Colonic mucosa (tissue), 4 donors: ENCODE data around the gene PKNOX2. TPM values are rescaled to one million over a fixed set of nuclear protein-coding genes. Genes with fewer than 3 reads are reported as not detected.

Source experiments
- DNase-seq: peaks from one replicate; pipeline ENCODE4 v3.0.0-alpha.2; 2020
- H3K27ac ChIP-seq: fragments of 200-600 bp; one replicate; pipeline ENCODE4 v1.8.0; 2021
- H3K27me3 ChIP-seq: fragments of 200-600 bp; one replicate; pipeline ENCODE4 v1.8.0; 2021
- H3K36me3 ChIP-seq: fragments of 200-600 bp; one replicate; pipeline ENCODE4 v1.8.0; 2021
- H3K4me1 ChIP-seq: fragments of 200-600 bp; one replicate; pipeline ENCODE4 v1.8.0; 2021; ENCODE audit warnings: mild to moderate bottlenecking
- H3K4me3 ChIP-seq: fragments of 200-600 bp; one replicate; pipeline ENCODE4 v1.8.0; 2021
- H3K9ac ChIP-seq, 2 donors: one replicate each; pipeline ENCODE4 v1.7.0; 2013; ENCODE audit warnings: control low read depth in 2 of 2, low read depth in 2 of 2, low read length in 2 of 2
- H3K9me3 ChIP-seq: fragments of 200-600 bp; one replicate; pipeline ENCODE4 v1.8.0; 2021
- CTCF ChIP-seq: fragments of 200-600 bp; IDR thresholded peaks from one replicate; pipeline ENCODE4 v1.8.0; 2022; ENCODE audit warnings: antibody characterized with exemption, mild to moderate bottlenecking
- intact Hi-C: fragments of 100-400 bp; cut with DNase I; formaldehyde crosslinking; loops from one replicate; pipeline ENCODE4 v1.14.1; 2022
- total RNA-seq, 2 donors: library from RNA; stranded (reverse); fragmentation: NEBNext Ultra II Directional in 1 of 2; extraction: Animal tissue kit (Norgen Biotek cat#: 25700) in 1 of 2; gene quantifications; one replicate each; pipeline ENCODE4 v1.2.1, GENCODE V29; 2021
- donor health status: healthy.
- donor health status: DM: no; HTN: no; CAD: no.
- donor health status: DM: no; HTN: no; CAD: no.

The PKNOX2 gene
- total RNA-seq, 2 donors from 2014 or later = 0.52 to 1.3 TPM

DNA sequence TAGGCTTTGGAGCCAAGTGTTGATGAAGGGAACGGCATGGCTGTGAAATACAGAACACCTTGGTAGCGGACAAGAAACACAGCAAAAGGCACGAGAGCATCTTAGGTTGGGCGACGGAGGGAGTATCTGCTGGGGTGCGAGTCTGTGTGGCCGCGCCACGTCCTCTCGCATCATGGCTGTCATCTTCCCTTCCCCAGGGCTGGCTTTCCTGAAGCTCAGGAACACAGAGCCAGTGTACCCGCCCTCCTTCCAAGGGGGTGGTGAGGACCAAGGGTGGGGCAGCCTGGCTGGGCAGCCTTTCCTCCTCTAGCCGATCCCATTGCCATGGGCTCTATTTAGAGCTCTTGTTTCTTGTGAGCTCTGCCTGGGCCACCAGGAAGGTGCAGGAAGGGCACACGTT is 177.1 kb downstream of the PKNOX2 start:
- Histone ChIP-seq H3K9ac (no peak overlapping the region), H3K4me1 (no peaks in the 10 kb centered on the region), H3K9me3 (no peaks in the 10 kb centered on the region), H3K36me3 (no peaks in the 10 kb centered on the region), H3K27ac (no peak overlapping the region), H3K27me3 (no peaks in the 10 kb centered on the region), H3K4me3 (no peak overlapping the region)
- DNase-seq = no peak
- no peak for TF ChIP-seq CTCF
- intact Hi-C loops = loop anchor here (10.0 kb wide), 1 partner anchor 247 kb away; no protein-coding TSS in a partner anchor

- Histone ChIP-seq H3K27me3 (no peaks in the 10 kb centered on the region), H3K4me1 (no peaks in the 10 kb centered on the region), H3K4me3 (no peak overlapping the region), H3K36me3 (no peaks in the 10 kb centered on the region), H3K9ac (no peak overlapping the region), H3K27ac (no peak overlapping the region), H3K9me3 (no peaks in the 10 kb centered on the region)
- no peak for DNase-seq
- intact Hi-C loops = loop anchor here (10.0 kb wide), 1 partner anchor 248 kb away; no protein-coding TSS in a partner anchor
- no peak for TF ChIP-seq CTCF
These were observed 177.9 kb downstream of the PKNOX2 start for GRCh38 chr11:125342281-125342930.

- Histone ChIP-seq H3K27ac (no peak overlapping the region), H3K4me1 (no peaks in the 10 kb centered on the region), H3K27me3 (no peaks in the 10 kb centered on the region), H3K36me3 (no peaks in the 10 kb centered on the region), H3K9ac (no peak overlapping the region), H3K4me3 (no peak overlapping the region), H3K9me3 (no peaks in the 10 kb centered on the region)
- TF ChIP-seq CTCF = no peak
- no peak for DNase-seq
- intact Hi-C loops = loop anchor here (10.0 kb wide), 1 partner anchor 248 kb away; no protein-coding TSS in a partner anchor
These were observed 178.7 kb downstream of the PKNOX2 start for GRCh38 chr11:125343086-125343717.

DNA sequence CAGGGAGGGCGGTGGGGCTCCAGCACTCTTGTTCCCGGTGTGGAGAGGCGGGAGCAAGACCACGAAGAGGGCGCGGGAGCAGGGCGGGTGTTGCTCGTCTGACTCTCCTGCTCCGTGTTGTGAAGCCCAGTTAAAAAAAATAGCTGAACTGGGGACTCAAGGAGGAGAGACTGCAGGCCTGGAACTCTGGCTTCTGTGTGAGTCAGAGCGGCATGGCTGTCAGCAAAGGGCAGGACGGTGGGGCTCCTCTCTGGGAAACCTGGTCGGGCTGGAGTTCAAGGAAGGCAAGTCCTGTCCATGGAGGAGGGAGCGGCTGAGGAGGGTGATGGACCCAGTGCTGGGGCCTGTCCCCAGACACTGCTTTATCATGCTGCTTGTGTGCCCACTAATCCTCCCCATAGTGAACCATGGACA is 179.2 kb downstream of the PKNOX2 start:
- no peak for TF ChIP-seq CTCF
- Histone ChIP-seq H3K36me3 (no peaks in the 10 kb centered on the region), H3K4me3 (no peak overlapping the region), H3K27me3 (no peaks in the 10 kb centered on the region), H3K9me3 (no peaks in the 10 kb centered on the region), H3K9ac (no peak overlapping the region), H3K4me1 (no peaks in the 10 kb centered on the region), H3K27ac (no peak overlapping the region)
- intact Hi-C loops = loop anchor here (10.0 kb wide), 1 partner anchor 249 kb away; no protein-coding TSS in a partner anchor
- DNase-seq = no peak

- Histone ChIP-seq H3K4me1 (no peaks in the 10 kb centered on the region), H3K9ac (no peak overlapping the region), H3K27ac (no peak overlapping the region), H3K36me3 (no peaks in the 10 kb centered on the region), H3K9me3 (no peaks in the 10 kb centered on the region), H3K27me3 (no peaks in the 10 kb centered on the region), H3K4me3 (no peak overlapping the region)
- no peak for DNase-seq
- TF ChIP-seq CTCF = no peak
- intact Hi-C loops = loop anchor here (5.0 to 10.0 kb wide), 4 partner anchors 183 to 383 kb away; partner anchors contain the start of gene PKNOX2
These were observed 180.4 kb downstream of the PKNOX2 start for GRCh38 chr11:125344846-125345420.
